Stimulated activated naive CD8-positive, alpha-beta T cell treated with anti-CD3 and anti-CD28 coated beads, Interleukin-15, amount 100 ng/mL, for 72 hours (primary cell): ENCODE results near the gene SLC13A5.

ENCODE experiments used
- ATAC-seq: fragments of 150-1000 bp; cut with Tn5 transposase; 2 replicates; pipeline ENCODE4 v1.10.0; 2021; ENCODE audit warnings: mild to moderate bottlenecking, moderate library complexity
- DNase-seq, 2 donors: peaks; one replicate each; pipeline ENCODE4 v3.0.0; 2021 to 2022
- H3K27ac Mint-ChIP-seq, 2 donors: one replicate each; pipeline ENCODE4 v1.8.0; 2022; ENCODE audit warnings: mild to moderate bottlenecking in 2 of 2, mixed read lengths in 2 of 2, moderate library complexity in 2 of 2
- H3K27me3 Mint-ChIP-seq: one replicate; pipeline ENCODE4 v1.8.0; 2022; ENCODE audit warnings: mixed read lengths
- H3K4me1 Mint-ChIP-seq: one replicate; pipeline ENCODE4 v1.8.0; 2022; ENCODE audit warnings: mild to moderate bottlenecking, mixed read lengths
- H3K4me3 Mint-ChIP-seq, 2 donors: one replicate each; pipeline ENCODE4 v1.8.0; 2022; ENCODE audit warnings: mild to moderate bottlenecking in 2 of 2, mixed read lengths in 2 of 2, moderate library complexity in 1 of 2
- H3K9me3 Mint-ChIP-seq, 2 donors: one replicate each; pipeline ENCODE4 v1.8.0; 2022; ENCODE audit warnings: mixed read lengths in 2 of 2

Gene SLC13A5

GRCh38 chr17:6682339-6682738 lies 30.8 kb downstream of the SLC13A5 start:
- DNase-seq, result no peak
- H3K27ac Mint-ChIP-seq, result no peak overlapping the region
- ATAC-seq, result no peak
- no peaks in the 10 kb centered on the region for H3K9me3 Mint-ChIP-seq
- H3K4me3 Mint-ChIP-seq, result no peak overlapping the region
- peaks cover 10% of the 10 kb centered on the region for H3K4me1 Mint-ChIP-seq
- H3K27me3 Mint-ChIP-seq, result peaks cover 90% of the 10 kb centered on the region

- DNase-seq (no peak), ATAC-seq (no peak)
- H3K4me3 Mint-ChIP-seq, result no peak overlapping the region
- H3K9me3 Mint-ChIP-seq, result no peaks in the 10 kb centered on the region
- H3K27me3 Mint-ChIP-seq, result peaks cover 90% of the 10 kb centered on the region
- H3K27ac Mint-ChIP-seq, result no peak overlapping the region
- peaks cover 17% of the 10 kb centered on the region for H3K4me1 Mint-ChIP-seq
These were observed 31.5 kb downstream of the SLC13A5 start for GRCh38 chr17:6681671-6682070.

GRCh38 chr17:6681176-6681575 lies 32.0 kb downstream of the SLC13A5 start:
- Mint-ChIP-seq H3K27ac (no peak overlapping the region), H3K4me3 (no peak overlapping the region)
- no peak for DNase-seq

GRCh38 chr17:6679241-6679640 lies 33.9 kb downstream of the SLC13A5 start:
- ATAC-seq (no peak), DNase-seq (no peak)
- Mint-ChIP-seq H3K9me3 (no peaks in the 10 kb centered on the region), H3K4me1 (peaks cover 19% of the 10 kb centered on the region), H3K27ac (no peak overlapping the region), H3K27me3 (peaks cover 71% of the 10 kb centered on the region), H3K4me3 (no peak overlapping the region)

More at GRCh38 chr17:6681176-6681575, 32.0 kb downstream of the SLC13A5 start:
- peaks cover 19% of the 10 kb centered on the region for H3K4me1 Mint-ChIP-seq
- peaks cover 90% of the 10 kb centered on the region for H3K27me3 Mint-ChIP-seq
- H3K9me3 Mint-ChIP-seq, result no peaks in the 10 kb centered on the region
- no peak for ATAC-seq

- Mint-ChIP-seq H3K4me3 (no peak overlapping the region), H3K27ac (no peak overlapping the region), H3K27me3 (peaks cover 61% of the 10 kb centered on the region), H3K9me3 (no peaks in the 10 kb centered on the region), H3K4me1 (peaks cover 19% of the 10 kb centered on the region)
- ATAC-seq, result no peak
- DNase-seq, result no peak
These were observed 35.2 kb downstream of the SLC13A5 start for GRCh38 chr17:6677946-6678345.

GRCh38 chr17:6677158-6677831 lies 35.9 kb downstream of the SLC13A5 start:
- Mint-ChIP-seq H3K4me1 (peaks cover 19% of the 10 kb centered on the region), H3K4me3 (no peak overlapping the region), H3K9me3 (no peaks in the 10 kb centered on the region), H3K27me3 (peaks cover 55% of the 10 kb centered on the region), H3K27ac (peak overlapping the region in 1 of 2 donors; percentile 94)
- peak in 1 of 2 donors; percentile 26 for DNase-seq
- ATAC-seq, result peak; percentile 78

- Mint-ChIP-seq H3K9me3 (no peaks in the 10 kb centered on the region), H3K4me1 (peaks cover 19% of the 10 kb centered on the region), H3K4me3 (no peak overlapping the region), H3K27me3 (peaks cover 50% of the 10 kb centered on the region), H3K27ac (no peak overlapping the region)
- ATAC-seq, result no peak
- no peak for DNase-seq
These were observed 36.4 kb downstream of the SLC13A5 start for GRCh38 chr17:6676802-6677157.

GRCh38 chr17:6675201-6675825 lies 37.9 kb downstream of the SLC13A5 start:
- Mint-ChIP-seq H3K4me3 (no peak overlapping the region), H3K27me3 (peaks cover 35% of the 10 kb centered on the region), H3K4me1 (peaks cover 19% of the 10 kb centered on the region), H3K27ac (no peak overlapping the region), H3K9me3 (no peaks in the 10 kb centered on the region)
- ATAC-seq (no peak), DNase-seq (no peak)

- H3K27ac Mint-ChIP-seq, result no peak overlapping the region
- no peaks in the 10 kb centered on the region for H3K9me3 Mint-ChIP-seq
- ATAC-seq, result no peak
- H3K4me1 Mint-ChIP-seq, result peaks cover 19% of the 10 kb centered on the region
- DNase-seq, result no peak
- peaks cover 29% of the 10 kb centered on the region for H3K27me3 Mint-ChIP-seq
- no peak overlapping the region for H3K4me3 Mint-ChIP-seq
These were observed 38.6 kb downstream of the SLC13A5 start for GRCh38 chr17:6674586-6674985.

GRCh38 chr17:6671431-6671830 lies 41.7 kb downstream of the SLC13A5 start:
- Mint-ChIP-seq H3K27ac (no peak overlapping the region), H3K4me3 (no peak overlapping the region), H3K4me1 (peaks cover 21% of the 10 kb centered on the region), H3K9me3 (no peaks in the 10 kb centered on the region), H3K27me3 (peaks cover under 1% of the 10 kb centered on the region)
- ATAC-seq (no peak), DNase-seq (no peak)

- Mint-ChIP-seq H3K27me3 (no peaks in the 10 kb centered on the region), H3K27ac (no peak overlapping the region), H3K4me3 (no peak overlapping the region), H3K4me1 (peaks cover 25% of the 10 kb centered on the region), H3K9me3 (no peaks in the 10 kb centered on the region)
- no peak for DNase-seq
- ATAC-seq, result no peak
These were observed 42.2 kb downstream of the SLC13A5 start for GRCh38 chr17:6670999-6671398.

- peaks cover 26% of the 10 kb centered on the region for H3K4me1 Mint-ChIP-seq
- DNase-seq (no peak), ATAC-seq (no peak)
- H3K27me3 Mint-ChIP-seq, result no peaks in the 10 kb centered on the region
- no peak overlapping the region for H3K4me3 Mint-ChIP-seq
- H3K9me3 Mint-ChIP-seq, result no peaks in the 10 kb centered on the region
- no peak overlapping the region for H3K27ac Mint-ChIP-seq
These were observed 42.6 kb downstream of the SLC13A5 start for GRCh38 chr17:6670571-6670970.

- no peaks in the 10 kb centered on the region for H3K9me3 Mint-ChIP-seq
- no peak overlapping the region for H3K27ac Mint-ChIP-seq
- H3K4me1 Mint-ChIP-seq, result peaks cover 26% of the 10 kb centered on the region
- H3K27me3 Mint-ChIP-seq, result no peaks in the 10 kb centered on the region
- DNase-seq (no peak), ATAC-seq (no peak)
- no peak overlapping the region for H3K4me3 Mint-ChIP-seq
These were observed 43.5 kb downstream of the SLC13A5 start for GRCh38 chr17:6669479-6670212.

GRCh38 chr17:6668727-6669425 lies 44.3 kb downstream of the SLC13A5 start:
- Mint-ChIP-seq H3K27me3 (no peaks in the 10 kb centered on the region), H3K27ac (no peak overlapping the region), H3K4me1 (peaks cover 26% of the 10 kb centered on the region), H3K4me3 (no peak overlapping the region), H3K9me3 (no peaks in the 10 kb centered on the region)
- DNase-seq (no peak), ATAC-seq (no peak)

- Mint-ChIP-seq H3K4me1 (peaks cover 26% of the 10 kb centered on the region), H3K27me3 (no peaks in the 10 kb centered on the region), H3K27ac (no peak overlapping the region), H3K9me3 (no peaks in the 10 kb centered on the region), H3K4me3 (no peak overlapping the region)
- no peak for DNase-seq
- ATAC-seq, result no peak
These were observed 45.0 kb downstream of the SLC13A5 start for GRCh38 chr17:6668219-6668618.

GRCh38 chr17:6667516-6667915 lies 45.7 kb downstream of the SLC13A5 start:
- Mint-ChIP-seq H3K4me3 (no peak overlapping the region), H3K9me3 (no peaks in the 10 kb centered on the region), H3K4me1 (peaks cover 26% of the 10 kb centered on the region), H3K27ac (no peak overlapping the region), H3K27me3 (no peaks in the 10 kb centered on the region)
- ATAC-seq, result peak; percentile 63
- no peak for DNase-seq
